Measurements from ENCODE around the gene OLFM4.

Gene OLFM4

GRCh38 chr13:53038993-53039392 is 10.4 kb downstream of the OLFM4 start:
- Mint-ChIP-seq H3K4me3 (no peak overlapping the region), H3K27me3 (peaks cover 13% of the 10 kb centered on the region), H3K4me1 (no peaks in the 10 kb centered on the region), H3K9me3 (no peaks in the 10 kb centered on the region), H3K27ac (no peak overlapping the region), H3K36me3 (no peaks in the 10 kb centered on the region)
- ATAC-seq: no peak

- no peak overlapping the region for H3K4me3 Mint-ChIP-seq
- no peaks in the 10 kb centered on the region for H3K4me1 Mint-ChIP-seq
- no peak overlapping the region for H3K27ac Mint-ChIP-seq
- ATAC-seq: no peak
- H3K9me3 Mint-ChIP-seq: no peaks in the 10 kb centered on the region
- no peaks in the 10 kb centered on the region for H3K27me3 Mint-ChIP-seq
- no peaks in the 10 kb centered on the region for H3K36me3 Mint-ChIP-seq
These were observed 13.4 kb downstream of the OLFM4 start for GRCh38 chr13:53041968-53042516.

GRCh38 chr13:53042877-53043276 is 14.3 kb downstream of the OLFM4 start:
- no peaks in the 10 kb centered on the region for H3K9me3 Mint-ChIP-seq
- H3K27me3 Mint-ChIP-seq: no peaks in the 10 kb centered on the region
- ATAC-seq: no peak
- no peak overlapping the region for H3K27ac Mint-ChIP-seq
- no peaks in the 10 kb centered on the region for H3K4me1 Mint-ChIP-seq
- H3K36me3 Mint-ChIP-seq: no peaks in the 10 kb centered on the region
- H3K4me3 Mint-ChIP-seq: no peak overlapping the region

GRCh38 chr13:53043398-53043797 is 14.8 kb downstream of the OLFM4 start:
- Mint-ChIP-seq H3K27ac (no peak overlapping the region), H3K4me3 (no peak overlapping the region), H3K27me3 (no peaks in the 10 kb centered on the region), H3K4me1 (no peaks in the 10 kb centered on the region), H3K36me3 (no peaks in the 10 kb centered on the region), H3K9me3 (no peaks in the 10 kb centered on the region)
- no peak for ATAC-seq

GRCh38 chr13:53045189-53045588 is 16.6 kb downstream of the OLFM4 start:
- Mint-ChIP-seq H3K9me3 (no peaks in the 10 kb centered on the region), H3K36me3 (no peaks in the 10 kb centered on the region), H3K27ac (no peak overlapping the region), H3K4me3 (no peak overlapping the region), H3K4me1 (no peaks in the 10 kb centered on the region), H3K27me3 (no peaks in the 10 kb centered on the region)
- ATAC-seq: no peak

GRCh38 chr13:53048880-53049279 is 20.3 kb downstream of the OLFM4 start:
- H3K36me3 Mint-ChIP-seq: no peaks in the 10 kb centered on the region
- no peaks in the 10 kb centered on the region for H3K9me3 Mint-ChIP-seq
- no peak for ATAC-seq
- H3K4me3 Mint-ChIP-seq: no peak overlapping the region
- H3K4me1 Mint-ChIP-seq: no peaks in the 10 kb centered on the region
- no peaks in the 10 kb centered on the region for H3K27me3 Mint-ChIP-seq
- no peak overlapping the region for H3K27ac Mint-ChIP-seq

GRCh38 chr13:53050151-53050550 is 21.5 kb downstream of the OLFM4 start:
- Mint-ChIP-seq H3K27ac (no peak overlapping the region), H3K4me3 (no peak overlapping the region), H3K4me1 (no peaks in the 10 kb centered on the region), H3K36me3 (no peaks in the 10 kb centered on the region), H3K27me3 (no peaks in the 10 kb centered on the region), H3K9me3 (no peaks in the 10 kb centered on the region)
- ATAC-seq: no peak

- no peak overlapping the region for H3K27ac Mint-ChIP-seq
- ATAC-seq: no peak
- H3K9me3 Mint-ChIP-seq: no peaks in the 10 kb centered on the region
- H3K36me3 Mint-ChIP-seq: no peaks in the 10 kb centered on the region
- no peaks in the 10 kb centered on the region for H3K27me3 Mint-ChIP-seq
- H3K4me3 Mint-ChIP-seq: no peak overlapping the region
- no peaks in the 10 kb centered on the region for H3K4me1 Mint-ChIP-seq
These were observed 24.1 kb downstream of the OLFM4 start for GRCh38 chr13:53052675-53053074.

- no peaks in the 10 kb centered on the region for H3K27me3 Mint-ChIP-seq
- no peaks in the 10 kb centered on the region for H3K4me1 Mint-ChIP-seq
- H3K4me3 Mint-ChIP-seq: no peak overlapping the region
- no peaks in the 10 kb centered on the region for H3K9me3 Mint-ChIP-seq
- H3K27ac Mint-ChIP-seq: no peak overlapping the region
- no peak for ATAC-seq
- no peaks in the 10 kb centered on the region for H3K36me3 Mint-ChIP-seq
These were observed 26.0 kb downstream of the OLFM4 start for GRCh38 chr13:53054569-53054968.

GRCh38 chr13:53058065-53058679 is 29.6 kb downstream of the OLFM4 start:
- Mint-ChIP-seq H3K36me3 (no peaks in the 10 kb centered on the region), H3K9me3 (no peaks in the 10 kb centered on the region), H3K27ac (no peak overlapping the region), H3K27me3 (no peaks in the 10 kb centered on the region), H3K4me3 (no peak overlapping the region), H3K4me1 (no peaks in the 10 kb centered on the region)
- ATAC-seq: no peak

GRCh38 chr13:53060840-53061490 is 32.4 kb downstream of the OLFM4 start:
- Mint-ChIP-seq H3K4me1 (no peaks in the 10 kb centered on the region), H3K36me3 (no peaks in the 10 kb centered on the region), H3K9me3 (no peaks in the 10 kb centered on the region), H3K27me3 (no peaks in the 10 kb centered on the region), H3K27ac (no peak overlapping the region), H3K4me3 (no peak overlapping the region)
- no peak for ATAC-seq

- Mint-ChIP-seq H3K27ac (no peak overlapping the region), H3K36me3 (no peaks in the 10 kb centered on the region), H3K9me3 (no peaks in the 10 kb centered on the region), H3K4me1 (no peaks in the 10 kb centered on the region), H3K4me3 (no peak overlapping the region), H3K27me3 (no peaks in the 10 kb centered on the region)
- ATAC-seq: no peak
These were observed 36.1 kb downstream of the OLFM4 start for GRCh38 chr13:53064731-53065130.

- Mint-ChIP-seq H3K27ac (no peak overlapping the region), H3K36me3 (no peaks in the 10 kb centered on the region), H3K9me3 (peaks cover 3% of the 10 kb centered on the region), H3K4me3 (no peak overlapping the region), H3K27me3 (no peaks in the 10 kb centered on the region), H3K4me1 (no peaks in the 10 kb centered on the region)
- ATAC-seq: no peak
These were observed 37.8 kb downstream of the OLFM4 start for GRCh38 chr13:53066411-53066810.

- ATAC-seq: no peak
- H3K27ac Mint-ChIP-seq: no peak overlapping the region
- H3K4me3 Mint-ChIP-seq: no peak overlapping the region
- H3K27me3 Mint-ChIP-seq: no peaks in the 10 kb centered on the region
- H3K9me3 Mint-ChIP-seq: peaks cover 3% of the 10 kb centered on the region
- no peaks in the 10 kb centered on the region for H3K4me1 Mint-ChIP-seq
- H3K36me3 Mint-ChIP-seq: no peaks in the 10 kb centered on the region
These were observed 40.2 kb downstream of the OLFM4 start for GRCh38 chr13:53068585-53069520.

GRCh38 chr13:53069800-53070199 is 41.2 kb downstream of the OLFM4 start:
- Mint-ChIP-seq H3K4me3 (no peak overlapping the region), H3K36me3 (no peaks in the 10 kb centered on the region), H3K27me3 (no peaks in the 10 kb centered on the region), H3K27ac (no peak overlapping the region), H3K4me1 (no peaks in the 10 kb centered on the region), H3K9me3 (peaks cover 3% of the 10 kb centered on the region)
- no peak for ATAC-seq
